PC-9 (cell line): ENCODE results near the gene DRG2.

ENCODE experiments used
- CTCF ChIP-seq: fragments of 200-600 bp; sonication (generic); conservative IDR thresholded peaks from 2 replicates; pipeline ENCODE4 v1.6.1; 2017; ENCODE audit warnings: mixed run types, antibody characterized with exemption, mild to moderate bottlenecking, moderate library complexity
- EZH2 ChIP-seq: fragments of 200-600 bp; sonication (generic); IDR thresholded peaks from 2 replicates; pipeline ENCODE4 v1.8.0; 2017; ENCODE audit warnings: antibody characterized with exemption, low read depth

DNA sequence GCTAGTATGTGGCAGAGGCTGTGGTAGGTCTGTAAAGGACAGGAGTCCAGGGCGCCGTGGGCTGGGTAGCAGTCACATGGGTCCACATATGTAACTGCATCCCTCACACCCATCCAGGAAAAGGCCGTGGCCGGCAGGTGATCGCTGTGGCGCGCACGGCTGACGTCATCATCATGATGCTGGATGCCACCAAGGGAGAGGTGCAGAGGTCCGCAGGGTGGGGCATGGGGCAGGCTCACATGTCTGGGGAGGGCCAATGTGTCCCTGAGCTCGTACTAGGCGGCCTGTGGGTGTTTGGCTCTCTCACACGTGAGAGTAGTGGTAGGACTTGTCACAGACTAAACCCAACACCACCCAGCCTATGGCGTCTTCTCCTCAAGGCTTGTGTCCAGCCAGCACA lies 11.8 kb downstream of the DRG2 start:
- TF ChIP-seq CTCF (no peak), EZH2 (no peak)
